Kidney epithelial cell (primary cell): ENCODE data around the gene UBALD1. TPM values are rescaled to one million over a fixed set of nuclear protein-coding genes. Genes with fewer than 3 reads are reported as not detected.
"Not testable (repeated sequence)": the region's sequence is repeated elsewhere in the genome, so short reads cannot be mapped to it uniquely, and the experiment has no call there.

Experiments
- DNase-seq: peaks from one replicate; pipeline ENCODE4 v3.0.0-alpha.2; 2010; ENCODE audit warnings: low read depth
- H3K27me3 ChIP-seq: 2 replicates; pipeline ENCODE4 v1.6.0; 2011; ENCODE audit warnings: low read length; ENCODE audit not compliant: control insufficient read depth, insufficient read depth
- H3K36me3 ChIP-seq: 2 replicates; pipeline ENCODE4 v1.5.1; 2011; ENCODE audit warnings: low read length; ENCODE audit not compliant: control insufficient read depth, insufficient read depth
- H3K4me3 ChIP-seq: 2 replicates; pipeline ENCODE4 v1.5.1; 2011; ENCODE audit warnings: low read depth, mild to moderate bottlenecking, control low read depth, low read length
- CTCF ChIP-seq: IDR thresholded peaks from 2 replicates; pipeline ENCODE4 v1.5.1; 2011; ENCODE audit warnings: mild to moderate bottlenecking, moderate library complexity, low read length, control low read depth, inconsistent platforms; ENCODE audit not compliant: insufficient read depth, poor library complexity, severe bottlenecking
- total RNA-seq: library from RNA; depleted of rRNA; stranded (reverse); fragments of >200 nt; gene quantifications from 2 replicates; pipeline ENCODE4 v1.2.3, GENCODE V29; 2015

Gene UBALD1
- total RNA-seq, 1 donor from 2014 or later = 8.9 TPM

DNA sequence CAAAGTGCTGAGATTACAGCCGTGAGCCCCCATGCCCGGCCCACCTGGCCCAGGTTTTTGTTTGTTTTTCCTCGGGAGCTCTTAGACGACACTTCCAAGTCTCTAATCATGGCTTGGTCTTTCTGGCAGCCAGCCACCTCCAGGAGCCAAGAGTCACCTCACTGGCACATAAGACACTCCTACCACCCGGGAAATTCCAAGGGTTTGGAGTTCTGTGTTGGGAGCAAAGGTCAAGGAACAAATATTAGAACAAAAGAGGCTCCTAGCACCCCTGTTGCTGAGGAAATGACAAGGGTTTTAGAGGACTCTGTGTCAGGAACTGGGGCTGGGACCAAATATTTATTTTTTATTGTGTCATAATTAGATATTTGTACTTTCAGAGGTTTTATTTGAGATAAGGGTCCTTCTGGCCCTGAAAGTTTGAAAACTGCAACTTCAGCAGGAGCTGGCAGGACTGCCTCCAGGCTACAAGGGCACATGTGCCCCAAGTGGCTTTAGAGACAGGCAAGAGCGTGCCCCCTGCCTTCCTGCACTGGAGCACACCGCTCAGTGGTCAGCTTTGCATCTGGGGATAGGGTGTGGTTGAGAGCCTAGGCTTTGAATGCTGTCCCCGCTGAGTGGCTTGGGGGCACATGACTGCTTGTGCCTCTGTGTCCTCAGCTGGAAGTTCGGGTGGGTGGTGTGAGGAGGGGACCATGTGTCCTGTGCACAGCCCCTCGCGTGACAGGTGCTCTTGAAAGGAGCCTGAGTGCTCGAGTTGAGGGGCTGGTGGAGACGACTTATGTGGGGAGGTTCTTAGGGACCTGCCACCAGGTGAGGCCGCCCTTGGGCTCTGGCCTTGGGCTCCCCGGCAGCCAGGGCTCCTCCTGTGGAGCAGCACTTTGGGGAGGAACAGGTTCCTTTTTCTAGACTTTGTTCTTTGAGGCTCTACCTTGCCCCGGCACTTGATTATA lies 39.6 kb upstream of the UBALD1 start:
- peaks cover 2% of the 10 kb centered on the region for H3K36me3 ChIP-seq
- no peak for TF ChIP-seq CTCF
- DNase-seq = no peak
- H3K4me3 ChIP-seq = no peak overlapping the region
- H3K27me3 ChIP-seq = no peaks in the 10 kb centered on the region

DNA sequence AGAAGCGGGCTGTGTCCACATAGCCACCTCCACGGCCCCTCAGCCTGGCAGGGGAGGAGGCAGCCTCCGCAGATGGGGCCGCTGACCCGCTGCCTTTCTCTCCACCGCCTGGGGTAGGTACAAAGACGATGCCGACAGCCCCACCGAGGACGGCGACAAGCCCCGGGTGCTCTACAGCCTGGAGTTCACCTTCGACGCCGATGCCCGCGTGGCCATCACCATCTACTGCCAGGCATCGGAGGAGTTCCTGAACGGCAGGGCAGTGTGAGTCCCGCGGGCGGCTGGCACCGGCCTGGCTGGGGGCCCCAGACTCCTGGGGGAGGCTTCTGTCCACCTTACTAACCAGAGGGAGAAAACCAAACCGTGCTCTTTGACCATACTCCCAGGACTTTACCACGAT lies 37.9 kb upstream of the UBALD1 start:
- Histone ChIP-seq H3K36me3 (peaks cover 2% of the 10 kb centered on the region), H3K27me3 (no peaks in the 10 kb centered on the region)

GRCh38 chr16:4651827-4652226 lies 37.1 kb upstream of the UBALD1 start:
- TF ChIP-seq CTCF = no peak
- Histone ChIP-seq H3K4me3 (no peak overlapping the region), H3K27me3 (no peaks in the 10 kb centered on the region), H3K36me3 (peaks cover 2% of the 10 kb centered on the region)
- no peak for DNase-seq

More for the DNA sequence above, 37.9 kb upstream of the UBALD1 start:
- H3K4me3 ChIP-seq = no peak overlapping the region
- DNase-seq = no peak
- no peak for TF ChIP-seq CTCF

DNA sequence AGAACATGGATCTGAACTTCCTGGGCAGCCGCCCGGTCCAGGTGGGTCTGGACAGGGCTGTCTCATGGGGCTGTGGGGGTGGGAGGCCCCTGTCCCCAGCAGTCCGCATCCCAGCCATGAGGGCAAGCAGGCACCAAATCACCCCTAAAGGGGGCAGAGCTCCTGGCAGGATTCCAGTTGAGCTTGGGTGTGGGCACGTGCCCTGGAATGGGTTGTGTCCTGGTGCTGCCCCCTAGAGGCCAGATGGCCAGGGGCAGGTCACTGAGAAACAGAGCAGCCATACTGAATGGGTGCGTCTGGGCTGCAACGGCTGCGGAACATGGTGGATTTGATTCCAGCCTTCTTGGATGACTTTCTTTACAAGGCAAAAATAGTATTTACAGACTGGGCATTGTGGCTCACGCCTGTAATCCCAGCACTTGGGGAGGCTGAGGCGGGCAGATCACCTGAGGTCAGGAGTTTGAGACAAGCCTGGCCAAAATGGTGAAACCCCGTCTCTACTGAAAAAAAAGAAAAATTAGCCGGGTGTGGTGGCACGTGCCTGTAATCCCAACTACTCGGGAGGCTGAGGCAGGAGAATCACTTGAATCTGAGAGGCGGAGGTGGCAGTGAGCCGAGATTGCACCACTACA lies 35.9 kb upstream of the UBALD1 start:
- H3K4me3 ChIP-seq, H3K36me3 ChIP-seq, DNase-seq, H3K27me3 ChIP-seq: not testable (repeated sequence)
- peak; percentile 80 for TF ChIP-seq CTCF

DNA sequence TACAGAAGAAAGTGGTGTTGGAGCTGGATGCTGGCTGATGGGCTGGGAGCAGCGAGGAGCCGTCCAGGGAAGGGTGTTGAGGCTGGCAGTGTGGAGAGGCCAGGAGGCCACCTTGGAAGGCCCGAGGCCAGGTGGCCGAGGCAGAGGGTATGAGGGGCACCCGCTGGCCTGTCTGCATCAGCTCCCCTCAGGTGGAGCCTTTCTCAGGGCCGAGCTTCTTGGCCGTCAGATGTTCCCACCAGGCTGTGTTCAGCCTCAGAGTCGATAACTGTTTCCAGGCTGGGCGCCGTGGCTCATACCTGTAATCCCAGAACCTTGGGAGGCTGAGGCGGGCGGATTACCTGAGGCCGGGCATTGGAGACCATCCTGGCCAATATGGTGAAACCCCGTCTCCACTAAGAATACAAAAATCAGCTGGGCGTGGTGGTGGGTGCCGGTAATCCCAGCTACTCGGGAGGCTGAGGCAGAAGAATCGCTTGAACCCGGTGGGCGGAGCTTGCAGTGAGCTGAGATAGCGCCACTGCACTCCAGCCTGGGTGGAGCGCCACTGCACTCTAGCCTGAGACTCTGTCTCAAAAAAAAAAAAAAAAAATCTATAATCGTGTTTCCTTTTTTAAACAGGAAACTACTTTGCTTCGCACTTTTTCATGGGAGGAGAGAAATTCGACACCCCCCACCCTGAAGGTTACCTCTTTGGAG lies 35.2 kb upstream of the UBALD1 start:
- no peak for DNase-seq
- TF ChIP-seq CTCF = no peak
- no peaks in the 10 kb centered on the region for H3K36me3 ChIP-seq
- H3K4me3 ChIP-seq = no peak overlapping the region
- H3K27me3 ChIP-seq = no peaks in the 10 kb centered on the region
